ENCODE data around the gene NCBP1.
"Not testable (repeated sequence)": the region's sequence is repeated elsewhere in the genome, so short reads cannot be mapped to it uniquely, and the experiment has no call there.

NCBP1 gene

GRCh38 chr9:97672403-97672802 is 38.8 kb downstream of the NCBP1 start:
- Mint-ChIP-seq H3K36me3 (ENCODE audit: low read depth) (peaks cover 60% of the 10 kb centered on the region), H3K27ac (no peak overlapping the region), H3K4me3 (no peak overlapping the region), H3K27me3 (ENCODE audit: low read depth) (no peaks in the 10 kb centered on the region), H3K9me3 (no peaks in the 10 kb centered on the region), H3K4me1 (ENCODE audit: low read depth) (no peaks in the 10 kb centered on the region)
- DNase-seq (ENCODE audit: low spot score), result no peak

DNA sequence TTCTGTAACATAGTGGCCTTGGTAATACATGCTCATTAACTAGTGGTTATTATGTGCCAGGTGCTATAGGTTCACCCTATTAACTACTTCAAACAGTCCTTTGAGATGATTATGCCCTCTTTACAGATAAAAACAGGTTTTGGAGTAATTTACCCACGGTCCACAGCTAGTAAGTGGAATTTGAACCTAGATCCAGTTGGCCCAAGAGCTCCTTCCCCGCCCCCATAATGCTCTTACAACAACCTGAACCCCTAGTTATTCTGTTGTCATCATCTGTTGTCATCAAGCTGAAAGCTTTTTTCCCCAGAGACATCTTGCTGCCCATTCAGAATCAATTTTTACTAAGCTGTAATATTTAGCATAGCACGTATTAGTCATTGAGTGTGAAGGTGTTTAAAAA is 40.3 kb downstream of the NCBP1 start:
- H3K4me3 Mint-ChIP-seq, result no peak overlapping the region
- peaks cover 3% of the 10 kb centered on the region for H3K4me1 Mint-ChIP-seq (ENCODE audit: low read depth)
- no peak for DNase-seq (ENCODE audit: low spot score)
- H3K27ac Mint-ChIP-seq, result no peak overlapping the region
- no peaks in the 10 kb centered on the region for H3K27me3 Mint-ChIP-seq (ENCODE audit: low read depth)
- peaks cover 59% of the 10 kb centered on the region for H3K36me3 Mint-ChIP-seq (ENCODE audit: low read depth)
- no peaks in the 10 kb centered on the region for H3K9me3 Mint-ChIP-seq

DNA sequence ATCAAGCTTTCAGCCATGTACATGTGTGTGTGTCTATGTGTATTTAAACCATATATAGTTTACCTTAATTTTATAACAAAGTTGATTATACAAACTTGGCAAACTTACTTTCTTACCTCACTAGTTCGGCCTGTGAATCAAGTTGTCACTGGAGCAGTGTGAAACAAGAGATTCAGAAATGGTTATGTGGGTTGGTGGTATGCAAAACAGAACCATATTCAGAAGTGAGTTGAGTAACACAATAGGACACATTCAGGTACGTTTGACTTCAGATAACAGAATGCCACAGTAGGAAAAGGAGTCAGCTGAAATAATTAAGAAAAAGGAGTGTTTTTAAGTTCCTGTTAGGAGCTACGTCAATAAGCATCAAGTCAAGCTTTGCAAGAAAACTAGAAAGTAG is 42.0 kb downstream of the NCBP1 start:
- peaks cover 43% of the 10 kb centered on the region for H3K36me3 Mint-ChIP-seq (ENCODE audit: low read depth)
- peaks cover 3% of the 10 kb centered on the region for H3K4me1 Mint-ChIP-seq (ENCODE audit: low read depth)

GRCh38 chr9:97682242-97682641 is 48.6 kb downstream of the NCBP1 start:
- no peak overlapping the region for H3K4me3 Mint-ChIP-seq
- peaks cover 3% of the 10 kb centered on the region for H3K4me1 Mint-ChIP-seq (ENCODE audit: low read depth)
- no peaks in the 10 kb centered on the region for H3K27me3 Mint-ChIP-seq (ENCODE audit: low read depth)
- no peak for DNase-seq (ENCODE audit: low spot score)
- no peaks in the 10 kb centered on the region for H3K9me3 Mint-ChIP-seq
- peaks cover 35% of the 10 kb centered on the region for H3K36me3 Mint-ChIP-seq (ENCODE audit: low read depth)
- no peak overlapping the region for H3K27ac Mint-ChIP-seq

More for the DNA sequence above, 42.0 kb downstream of the NCBP1 start:
- no peak overlapping the region for H3K27ac Mint-ChIP-seq
- DNase-seq (ENCODE audit: low spot score), result no peak
- no peak overlapping the region for H3K4me3 Mint-ChIP-seq
- H3K27me3 Mint-ChIP-seq (ENCODE audit: low read depth), result no peaks in the 10 kb centered on the region
- no peaks in the 10 kb centered on the region for H3K9me3 Mint-ChIP-seq

GRCh38 chr9:97688654-97689053 is 55.0 kb downstream of the NCBP1 start:
- no peak for DNase-seq (ENCODE audit: low spot score)
- Mint-ChIP-seq H3K4me3 (no peak overlapping the region), H3K27ac (no peak overlapping the region), H3K9me3 (no peaks in the 10 kb centered on the region), H3K4me1 (ENCODE audit: low read depth) (peaks cover 4% of the 10 kb centered on the region), H3K36me3 (ENCODE audit: low read depth) (peaks cover 41% of the 10 kb centered on the region), H3K27me3 (ENCODE audit: low read depth) (no peaks in the 10 kb centered on the region)

DNA sequence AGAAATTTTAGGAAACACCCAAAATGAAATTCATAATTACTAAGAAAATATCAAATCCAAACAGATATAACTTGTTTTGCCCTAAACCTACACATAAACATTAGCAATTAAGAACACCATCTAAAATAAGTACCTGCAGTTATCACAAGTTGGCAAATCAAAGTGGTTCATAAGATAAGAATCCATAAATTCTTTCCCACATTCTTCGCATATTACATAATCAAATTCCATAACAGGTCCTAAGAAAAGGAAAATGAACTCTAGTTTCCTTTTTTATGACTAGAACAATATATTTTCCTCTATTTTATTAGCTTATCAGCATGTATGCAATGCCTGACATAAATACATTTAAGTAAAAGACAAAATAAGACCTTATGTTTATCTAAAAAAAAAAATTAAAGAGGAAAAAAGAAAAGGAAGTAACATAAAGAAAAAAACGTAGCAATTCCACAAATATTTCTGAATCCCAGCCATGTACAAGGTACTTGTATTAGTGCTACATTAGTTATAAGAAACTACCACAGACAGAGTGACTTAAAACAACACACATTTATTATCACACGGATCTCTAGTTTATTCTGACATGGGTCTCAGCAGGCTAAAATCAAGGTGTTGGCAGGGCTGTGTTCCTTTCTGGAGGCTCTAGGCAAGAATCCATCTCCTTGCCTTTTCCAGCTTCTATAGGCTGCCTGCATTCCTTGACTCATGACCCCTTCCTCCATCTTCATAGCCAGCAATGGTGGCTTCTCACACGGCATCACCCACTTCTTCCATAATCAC is 56.0 kb downstream of the NCBP1 start:
- peaks cover 13% of the 10 kb centered on the region for H3K4me1 Mint-ChIP-seq (ENCODE audit: low read depth)
- H3K36me3 Mint-ChIP-seq (ENCODE audit: low read depth), result peaks cover 40% of the 10 kb centered on the region
- DNase-seq (ENCODE audit: low spot score), result no peak
- no peaks in the 10 kb centered on the region for H3K27me3 Mint-ChIP-seq (ENCODE audit: low read depth)
- no peak overlapping the region for H3K27ac Mint-ChIP-seq
- H3K4me3 Mint-ChIP-seq, result no peak overlapping the region
- H3K9me3 Mint-ChIP-seq, result no peaks in the 10 kb centered on the region

DNA sequence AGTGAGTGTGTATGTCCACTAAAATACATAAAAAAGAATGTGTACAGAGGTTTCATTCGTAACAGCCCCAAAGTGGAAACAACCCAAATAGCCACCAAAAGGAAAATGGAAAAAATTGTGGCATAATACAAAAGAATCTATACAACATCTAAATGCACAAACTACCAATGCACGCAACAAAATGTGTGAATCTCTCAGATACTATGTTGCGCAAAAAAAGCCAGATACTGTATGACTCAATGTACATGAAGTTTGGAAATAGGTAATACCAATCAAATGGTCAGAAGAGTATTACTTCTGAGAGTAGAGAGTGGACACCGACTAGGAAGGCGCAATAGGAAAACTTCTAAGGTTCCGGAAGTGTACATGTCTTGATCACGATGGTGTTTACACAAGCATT is 61.1 kb downstream of the NCBP1 start:
- H3K27me3 Mint-ChIP-seq (ENCODE audit: low read depth), result no peaks in the 10 kb centered on the region
- H3K4me3 Mint-ChIP-seq, result peak overlapping the region; percentile 43
- H3K27ac Mint-ChIP-seq, result no peak overlapping the region
- DNase-seq (ENCODE audit: low spot score), result no peak
- no peaks in the 10 kb centered on the region for H3K9me3 Mint-ChIP-seq
- peaks cover 27% of the 10 kb centered on the region for H3K36me3 Mint-ChIP-seq (ENCODE audit: low read depth)
- peaks cover 46% of the 10 kb centered on the region for H3K4me1 Mint-ChIP-seq (ENCODE audit: low read depth)

DNA sequence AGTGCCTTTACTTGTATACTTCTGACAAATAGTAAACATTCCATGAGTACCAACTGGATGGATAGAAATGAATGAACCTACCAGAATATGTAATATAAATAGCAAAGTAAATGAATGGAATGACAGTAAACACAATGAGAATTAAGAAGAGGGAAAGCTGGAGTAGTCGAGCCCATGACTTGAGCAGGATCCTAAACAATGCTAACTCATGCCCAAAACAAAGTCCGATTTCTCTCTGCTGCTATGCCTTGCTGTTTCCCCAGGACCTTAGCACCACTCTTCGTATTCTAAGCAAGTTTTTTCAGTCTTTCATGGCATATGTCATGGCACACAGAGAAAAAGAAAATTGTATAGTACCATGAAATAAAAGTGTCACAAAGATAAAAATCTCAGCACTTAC is 61.8 kb downstream of the NCBP1 start:
- H3K4me1 Mint-ChIP-seq (ENCODE audit: low read depth), result peaks cover 46% of the 10 kb centered on the region
- H3K36me3 Mint-ChIP-seq (ENCODE audit: low read depth), result peaks cover 24% of the 10 kb centered on the region
- H3K27me3 Mint-ChIP-seq (ENCODE audit: low read depth), result no peaks in the 10 kb centered on the region
- no peaks in the 10 kb centered on the region for H3K9me3 Mint-ChIP-seq
- H3K4me3 Mint-ChIP-seq, result peak overlapping the region; percentile 92
- no peak overlapping the region for H3K27ac Mint-ChIP-seq
- DNase-seq (ENCODE audit: low spot score), result no peak

GRCh38 chr9:97695995-97696802 is 62.6 kb downstream of the NCBP1 start:
- Mint-ChIP-seq H3K27ac (peak overlapping the region; percentile 84), H3K36me3 (ENCODE audit: low read depth) (peaks cover 20% of the 10 kb centered on the region), H3K4me1 (ENCODE audit: low read depth) (peaks cover 46% of the 10 kb centered on the region), H3K27me3 (ENCODE audit: low read depth) (no peaks in the 10 kb centered on the region), H3K9me3 (no peaks in the 10 kb centered on the region), H3K4me3 (peak overlapping the region; percentile 92)
- DNase-seq (ENCODE audit: low spot score), result no peak

DNA sequence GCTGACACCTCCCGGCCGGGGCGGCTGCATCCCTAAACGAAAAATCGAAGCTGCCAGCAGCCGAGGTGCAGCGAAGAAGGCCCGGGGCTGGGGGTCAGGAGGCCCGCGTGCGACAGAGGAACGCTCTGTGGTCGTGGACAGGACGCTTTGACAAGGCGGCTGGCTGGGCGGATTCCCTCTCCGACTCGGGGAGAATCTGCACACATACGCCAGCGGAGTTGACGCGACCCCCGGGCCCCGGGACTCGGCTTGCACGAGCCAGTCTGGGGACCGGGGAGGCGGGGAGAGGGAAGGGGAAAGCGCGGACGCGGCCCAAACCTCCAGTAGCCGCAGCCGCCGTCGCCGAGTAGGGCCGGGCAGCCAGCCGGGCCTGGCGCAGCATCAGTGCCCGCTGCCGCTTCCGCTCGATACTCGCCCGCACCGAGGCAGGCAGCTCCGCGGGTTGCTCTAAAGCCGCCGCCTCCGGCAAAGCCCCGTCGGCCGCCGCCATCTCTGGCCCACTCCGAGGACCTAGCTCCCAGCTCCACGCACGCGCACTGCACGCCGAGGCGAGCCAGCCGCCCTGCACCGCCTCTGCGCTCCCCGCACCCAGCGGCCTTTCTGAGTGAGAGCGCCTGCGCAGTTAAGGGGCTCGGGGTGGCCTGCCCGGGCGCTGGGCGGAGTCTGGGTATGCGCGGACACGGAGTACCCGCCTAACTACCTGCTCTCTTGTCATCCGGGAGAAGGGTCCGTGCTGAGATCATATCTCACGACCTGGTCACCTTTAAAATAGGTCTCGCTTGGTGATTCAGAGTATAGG is 63.4 kb downstream of the NCBP1 start, which contains the start of gene XPA:
XPA (minus strand) TSS at position 538 of the 799 bp plus-strand sequence; CDS start at position 490, 48 bp downstream.
- peaks cover 20% of the 10 kb centered on the region for H3K36me3 Mint-ChIP-seq (ENCODE audit: low read depth)
- H3K27ac Mint-ChIP-seq, result peak within 1 kb of the TSS; percentile 87
- H3K27me3 Mint-ChIP-seq (ENCODE audit: low read depth), result no peaks in the 10 kb centered on the region
- H3K4me1 Mint-ChIP-seq (ENCODE audit: low read depth), result peaks cover 46% of the 10 kb centered on the region
- no peaks in the 10 kb centered on the region for H3K9me3 Mint-ChIP-seq
- peak within 1 kb of the TSS; percentile 92 for H3K4me3 Mint-ChIP-seq
- DNase-seq (ENCODE audit: low spot score), result peak; percentile 98

DNA sequence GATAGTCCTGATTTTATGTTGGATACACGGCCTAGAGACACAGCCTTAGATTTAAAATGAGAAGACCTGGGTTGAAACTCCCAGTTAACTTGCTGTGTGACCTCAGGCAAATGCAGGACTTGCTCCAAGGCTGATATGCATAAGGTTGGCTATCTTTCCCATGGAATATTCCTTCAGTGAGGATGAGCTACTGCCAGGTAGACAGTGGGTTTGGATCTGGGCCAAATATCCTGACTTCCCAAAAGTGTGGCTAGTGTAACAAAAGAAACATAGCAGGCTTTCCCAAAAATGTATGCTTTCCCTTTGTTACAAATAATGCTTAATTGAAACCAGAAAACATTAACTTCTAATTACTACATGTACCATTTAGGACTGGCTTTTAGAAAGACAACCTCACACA is 64.2 kb downstream of the NCBP1 start:
- Mint-ChIP-seq H3K4me1 (ENCODE audit: low read depth) (peaks cover 45% of the 10 kb centered on the region), H3K27me3 (ENCODE audit: low read depth) (no peaks in the 10 kb centered on the region), H3K4me3 (peak overlapping the region; percentile 92), H3K36me3 (ENCODE audit: low read depth) (peaks cover 18% of the 10 kb centered on the region), H3K27ac (peak overlapping the region; percentile 87), H3K9me3 (no peaks in the 10 kb centered on the region)
- no peak for DNase-seq (ENCODE audit: low spot score)

GRCh38 chr9:97698865-97699264 is 65.2 kb downstream of the NCBP1 start:
- Mint-ChIP-seq H3K36me3 (ENCODE audit: low read depth) (peaks cover 11% of the 10 kb centered on the region), H3K27me3 (ENCODE audit: low read depth) (no peaks in the 10 kb centered on the region), H3K4me1 (ENCODE audit: low read depth) (peaks cover 45% of the 10 kb centered on the region), H3K4me3 (no peak overlapping the region), H3K9me3 (no peaks in the 10 kb centered on the region), H3K27ac (no peak overlapping the region)
- no peak for DNase-seq (ENCODE audit: low spot score)

DNA sequence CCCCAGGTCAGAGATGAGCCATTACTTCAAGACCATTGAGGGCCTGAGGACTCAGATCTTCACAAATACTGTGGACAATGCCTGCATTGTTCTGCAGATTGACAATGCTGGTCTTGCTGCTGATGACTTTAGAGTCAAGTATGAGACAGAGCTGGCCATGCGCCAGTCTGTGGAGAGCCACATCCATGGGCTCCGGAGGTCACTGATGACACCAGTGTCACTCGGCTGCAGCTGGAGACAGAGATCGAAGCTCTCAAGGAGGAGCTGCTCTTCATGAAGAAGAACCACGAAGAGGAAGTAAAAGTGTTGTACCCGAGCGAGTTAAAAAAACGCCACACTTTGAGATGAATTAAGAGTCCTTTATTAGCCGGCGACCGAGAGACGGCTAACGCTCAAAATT is 65.7 kb downstream of the NCBP1 start:
- H3K27me3 Mint-ChIP-seq (ENCODE audit: low read depth); H3K27ac Mint-ChIP-seq; H3K9me3 Mint-ChIP-seq; H3K36me3 Mint-ChIP-seq (ENCODE audit: low read depth); DNase-seq (ENCODE audit: low spot score); H3K4me3 Mint-ChIP-seq: not testable (repeated sequence)
- H3K4me1 Mint-ChIP-seq (ENCODE audit: low read depth), result peaks cover 44% of the 10 kb centered on the region

- peaks cover 41% of the 10 kb centered on the region for H3K4me1 Mint-ChIP-seq (ENCODE audit: low read depth)
These were observed 66.2 kb downstream of the NCBP1 start for GRCh38 chr9:97699824-97700223.

More at GRCh38 chr9:97699824-97700223, 66.2 kb downstream of the NCBP1 start:
- not testable (repeated sequence) for H3K4me3 Mint-ChIP-seq; H3K36me3 Mint-ChIP-seq (ENCODE audit: low read depth); H3K9me3 Mint-ChIP-seq; DNase-seq (ENCODE audit: low spot score); H3K27me3 Mint-ChIP-seq (ENCODE audit: low read depth); H3K27ac Mint-ChIP-seq
